ENCODE results near the gene CABP4. TPM values are rescaled to one million over a fixed set of nuclear protein-coding genes. Genes with fewer than 3 reads are reported as not detected.

Gene CABP4
- total RNA-seq, 1 donor from 2014 or later = 0.35 TPM

GRCh38 chr11:67408437-67409200 lies 46.5 kb upstream of the CABP4 start:
- no peaks in the 10 kb centered on the region for H3K27me3 Mint-ChIP-seq (ENCODE audit: unreplicated experiment)
- no peak for DNase-seq (ENCODE audit: extremely low spot score, unreplicated experiment)
- H3K4me3 Mint-ChIP-seq (ENCODE audit: unreplicated experiment) = no peak overlapping the region
- no peaks in the 10 kb centered on the region for H3K36me3 Mint-ChIP-seq (ENCODE audit: unreplicated experiment)
- H3K4me1 Mint-ChIP-seq (ENCODE audit: unreplicated experiment) = no peaks in the 10 kb centered on the region
- no peak for TF ChIP-seq CTCF (IDR thresholded peaks at IDR 0.05)
- no peaks in the 10 kb centered on the region for H3K9me3 Mint-ChIP-seq (ENCODE audit: unreplicated experiment)
- no peak overlapping the region for H3K27ac Mint-ChIP-seq (ENCODE audit: unreplicated experiment)

GRCh38 chr11:67409261-67409666 lies 45.9 kb upstream of the CABP4 start:
- DNase-seq (ENCODE audit: extremely low spot score, unreplicated experiment) = no peak
- Mint-ChIP-seq H3K9me3 (ENCODE audit: unreplicated experiment) (no peaks in the 10 kb centered on the region), H3K4me3 (ENCODE audit: unreplicated experiment) (no peak overlapping the region), H3K36me3 (ENCODE audit: unreplicated experiment) (no peaks in the 10 kb centered on the region), H3K27me3 (ENCODE audit: unreplicated experiment) (no peaks in the 10 kb centered on the region), H3K27ac (ENCODE audit: unreplicated experiment) (no peak overlapping the region), H3K4me1 (ENCODE audit: unreplicated experiment) (no peaks in the 10 kb centered on the region)
- no peak for TF ChIP-seq CTCF (IDR thresholded peaks at IDR 0.05)

- TF ChIP-seq CTCF (IDR thresholded peaks at IDR 0.05) = no peak
- Mint-ChIP-seq H3K4me3 (ENCODE audit: unreplicated experiment) (no peak overlapping the region), H3K27ac (ENCODE audit: unreplicated experiment) (no peak overlapping the region), H3K9me3 (ENCODE audit: unreplicated experiment) (no peaks in the 10 kb centered on the region), H3K36me3 (ENCODE audit: unreplicated experiment) (no peaks in the 10 kb centered on the region), H3K27me3 (ENCODE audit: unreplicated experiment) (no peaks in the 10 kb centered on the region), H3K4me1 (ENCODE audit: unreplicated experiment) (no peaks in the 10 kb centered on the region)
- DNase-seq (ENCODE audit: extremely low spot score, unreplicated experiment) = no peak
These were observed 45.3 kb upstream of the CABP4 start for GRCh38 chr11:67409781-67410368.

- H3K36me3 Mint-ChIP-seq (ENCODE audit: unreplicated experiment) = no peaks in the 10 kb centered on the region
- no peak overlapping the region for H3K27ac Mint-ChIP-seq (ENCODE audit: unreplicated experiment)
- H3K9me3 Mint-ChIP-seq (ENCODE audit: unreplicated experiment) = no peaks in the 10 kb centered on the region
- no peak for DNase-seq (ENCODE audit: extremely low spot score, unreplicated experiment)
- H3K4me1 Mint-ChIP-seq (ENCODE audit: unreplicated experiment) = no peaks in the 10 kb centered on the region
- no peaks in the 10 kb centered on the region for H3K27me3 Mint-ChIP-seq (ENCODE audit: unreplicated experiment)
- no peak for TF ChIP-seq CTCF (IDR thresholded peaks at IDR 0.05)
- H3K4me3 Mint-ChIP-seq (ENCODE audit: unreplicated experiment) = no peak overlapping the region
These were observed 44.8 kb upstream of the CABP4 start for GRCh38 chr11:67410369-67410831.

GRCh38 chr11:67410984-67411784 lies 44.0 kb upstream of the CABP4 start:
- peaks cover 3% of the 10 kb centered on the region for H3K4me1 Mint-ChIP-seq (ENCODE audit: unreplicated experiment)
- H3K27ac Mint-ChIP-seq (ENCODE audit: unreplicated experiment) = no peak overlapping the region
- no peak overlapping the region for H3K4me3 Mint-ChIP-seq (ENCODE audit: unreplicated experiment)
- H3K9me3 Mint-ChIP-seq (ENCODE audit: unreplicated experiment) = no peaks in the 10 kb centered on the region
- TF ChIP-seq CTCF (IDR thresholded peaks at IDR 0.05) = no peak
- no peaks in the 10 kb centered on the region for H3K27me3 Mint-ChIP-seq (ENCODE audit: unreplicated experiment)
- DNase-seq (ENCODE audit: extremely low spot score, unreplicated experiment) = no peak
- H3K36me3 Mint-ChIP-seq (ENCODE audit: unreplicated experiment) = no peaks in the 10 kb centered on the region

All from osteocyte (in vitro differentiated cells).